Neural cell (in vitro differentiated cells): ENCODE data around the gene ZBTB21. TPM values are rescaled to one million over a fixed set of nuclear protein-coding genes. Genes with fewer than 3 reads are reported as not detected.

ENCODE experiments used
- H2AFZ ChIP-seq: fragments of 200-600, 300-800 bp; sonication (generic), shearing (Covaris generic); 2 replicates; pipeline ENCODE4 v1.6.0; 2014; ENCODE audit warnings: low read depth, mild to moderate bottlenecking, antibody characterized with exemption, low read length, moderate library complexity
- H3F3A ChIP-seq: fragments of 200-600 bp; shearing (Covaris generic); 2 replicates; pipeline ENCODE4 v1.6.1; 2016; ENCODE audit warnings: mild to moderate bottlenecking, moderate library complexity, mixed read lengths, antibody characterized with exemption, low read length; ENCODE audit not compliant: insufficient read depth, poor library complexity, severe bottlenecking
- H3K27ac ChIP-seq: fragments of 200-600, 300-800 bp; sonication (generic), shearing (Covaris generic); 2 replicates; pipeline ENCODE4 v1.5.1; 2014; ENCODE audit warnings: mild to moderate bottlenecking, low read length, moderate library complexity
- H3K27me3 ChIP-seq: fragments of 300-800, 200-600 bp; sonication (generic), shearing (Covaris generic); 2 replicates; pipeline ENCODE4 v1.6.0; 2014; ENCODE audit warnings: mild to moderate bottlenecking, low read depth, low read length, moderate library complexity; ENCODE audit not compliant: insufficient read depth
- H3K36me3 ChIP-seq: fragments of 300-800, 200-600 bp; sonication (generic), shearing (Covaris generic); 2 replicates; pipeline ENCODE4 v1.5.1; 2014; ENCODE audit warnings: mild to moderate bottlenecking, antibody characterized with exemption, low read length, moderate library complexity; ENCODE audit not compliant: insufficient read depth
- H3K4me2 ChIP-seq: fragments of 300-800, 200-600 bp; sonication (generic), shearing (Covaris generic); 2 replicates; pipeline ENCODE4 v1.6.0; 2014; ENCODE audit warnings: mild to moderate bottlenecking, low read length
- H3K4me3 ChIP-seq: fragments of 300-800, 200-600 bp; sonication (generic), shearing (Covaris generic); 2 replicates; pipeline ENCODE4 v1.5.1; 2014; ENCODE audit warnings: mild to moderate bottlenecking, low read length, moderate library complexity
- H3K79me2 ChIP-seq: fragments of 200-600 bp; shearing (Covaris generic); replicated peaks from 2 replicates; pipeline ENCODE4 v1.6.0; 2014; ENCODE audit warnings: mild to moderate bottlenecking, low read length, moderate library complexity; ENCODE audit not compliant: insufficient read depth
- H3K9ac ChIP-seq: fragments of 300-800, 200-600 bp; sonication (generic), shearing (Covaris generic); 2 replicates; pipeline ENCODE4 v1.6.1; 2016; ENCODE audit warnings: mild to moderate bottlenecking, low read length, mixed read lengths
- H3K9me2 ChIP-seq: fragments of 200-600 bp; shearing (Covaris generic); 2 replicates; pipeline ENCODE4 v1.6.1; 2016; ENCODE audit warnings: mild to moderate bottlenecking, low read length, mixed read lengths; ENCODE audit not compliant: insufficient read depth
- H3K9me3 ChIP-seq: fragments of 200-600, 300-800 bp; sonication (generic), shearing (Covaris generic); 2 replicates; pipeline ENCODE4 v1.6.1; 2016; ENCODE audit warnings: mild to moderate bottlenecking, mixed run types, low read length, moderate library complexity, mixed read lengths
- H4K20me1 ChIP-seq: fragments of 200-600 bp; shearing (Covaris generic); 2 replicates; pipeline ENCODE4 v1.6.1; 2016; ENCODE audit warnings: mild to moderate bottlenecking, mixed run types; ENCODE audit not compliant: insufficient read depth
- CTCF ChIP-seq: fragments of 450-650 bp; IDR thresholded peaks from 2 replicates; pipeline ENCODE4 v1.5.1; 2014; ENCODE audit warnings: antibody characterized with exemption, mild to moderate bottlenecking, moderate library complexity; ENCODE audit not compliant: poor library complexity, severe bottlenecking
- EP300 ChIP-seq: fragments of 450-650 bp; conservative IDR thresholded peaks from 2 replicates; pipeline ENCODE4 v1.6.1; 2014; ENCODE audit warnings: antibody characterized with exemption, mild to moderate bottlenecking, moderate library complexity; ENCODE audit not compliant: poor library complexity, severe bottlenecking
- EZH2 ChIP-seq: fragments of 200-600, 300-800 bp; shearing (Covaris generic), sonication (generic); IDR thresholded peaks from 2 replicates; pipeline ENCODE4 v1.6.1; 2014; ENCODE audit warnings: antibody characterized with exemption, low read length, borderline replicate concordance, mild to moderate bottlenecking; ENCODE audit not compliant: insufficient read depth, poor library complexity, severe bottlenecking
- MXI1 ChIP-seq: fragments of 450-650 bp; conservative IDR thresholded peaks from 2 replicates; pipeline ENCODE4 v1.6.1; 2014; ENCODE audit warnings: antibody characterized with exemption, mild to moderate bottlenecking; ENCODE audit not compliant: poor library complexity, severe bottlenecking
- POLR2AphosphoS5 ChIP-seq: IDR thresholded peaks from 2 replicates; pipeline ENCODE4 v1.6.1; 2012
- RAD21 ChIP-seq: fragments of 450-650 bp; conservative IDR thresholded peaks from 2 replicates; pipeline ENCODE4 v1.6.1; 2014; ENCODE audit warnings: antibody characterized with exemption, mild to moderate bottlenecking, moderate library complexity
- REST ChIP-seq: IDR thresholded peaks from 2 replicates; pipeline ENCODE4 v1.6.1; 2012; ENCODE audit warnings: borderline replicate concordance
- SMC3 ChIP-seq: fragments of 450-650 bp; conservative IDR thresholded peaks from 2 replicates; pipeline ENCODE4 v1.6.1; 2014; ENCODE audit warnings: antibody characterized with exemption, mild to moderate bottlenecking, moderate library complexity; ENCODE audit not compliant: poor library complexity
- TAF1 ChIP-seq: IDR thresholded peaks from 2 replicates; pipeline ENCODE4 v1.6.1; 2012; ENCODE audit warnings: low read depth
- polyA plus RNA-seq: library from polyadenylated mRNA; depleted of rRNA; stranded (reverse); fragments of >200 nt; gene quantifications from 2 replicates; pipeline ENCODE4 v1.2.3, GENCODE V29; 2014

ZBTB21 gene
- polyA plus RNA-seq, 1 donor from 2014 or later: 8.0 TPM

GRCh38 chr21:42032266-42032665 lies 22.1 kb upstream of the ZBTB21 start:
- no peaks in the 10 kb centered on the region for H3K9me2 ChIP-seq
- no peaks in the 10 kb centered on the region for H3K36me3 ChIP-seq
- no peaks in the 10 kb centered on the region for H3K9me3 ChIP-seq
- no peak overlapping the region for H3K4me2 ChIP-seq
- no peaks in the 10 kb centered on the region for H3F3A ChIP-seq
- H3K27ac ChIP-seq: no peak overlapping the region
- H2AFZ ChIP-seq: no peak overlapping the region
- no peaks in the 10 kb centered on the region for H3K79me2 ChIP-seq
- H3K9ac ChIP-seq: no peak overlapping the region
- H3K4me3 ChIP-seq: no peak overlapping the region
- no peaks in the 10 kb centered on the region for H4K20me1 ChIP-seq
- no peaks in the 10 kb centered on the region for H3K27me3 ChIP-seq
- TF ChIP-seq TAF1 (no peak), EZH2 (no peak), EP300 (no peak), SMC3 (no peak)

GRCh38 chr21:42031816-42032215 lies 21.7 kb upstream of the ZBTB21 start:
- Histone ChIP-seq H3K36me3 (no peaks in the 10 kb centered on the region), H2AFZ (no peak overlapping the region), H3K27me3 (no peaks in the 10 kb centered on the region), H3K27ac (no peak overlapping the region), H3K4me3 (no peak overlapping the region), H3K79me2 (no peaks in the 10 kb centered on the region), H3K4me2 (no peak overlapping the region), H3K9me3 (no peaks in the 10 kb centered on the region), H4K20me1 (no peaks in the 10 kb centered on the region), H3K9me2 (no peaks in the 10 kb centered on the region), H3F3A (no peaks in the 10 kb centered on the region), H3K9ac (no peak overlapping the region)
- TF ChIP-seq CTCF (no peak), RAD21 (no peak), EP300 (no peak), TAF1 (no peak), MXI1 (no peak), SMC3 (no peak), REST (no peak), EZH2 (no peak), POLR2AphosphoS5 (no peak)
